ENCODE measurements around the gene SMTN.
"Not testable (repeated sequence)": the region's sequence is repeated elsewhere in the genome, so short reads cannot be mapped to it uniquely, and the experiment has no call there.

SMTN gene

DNA sequence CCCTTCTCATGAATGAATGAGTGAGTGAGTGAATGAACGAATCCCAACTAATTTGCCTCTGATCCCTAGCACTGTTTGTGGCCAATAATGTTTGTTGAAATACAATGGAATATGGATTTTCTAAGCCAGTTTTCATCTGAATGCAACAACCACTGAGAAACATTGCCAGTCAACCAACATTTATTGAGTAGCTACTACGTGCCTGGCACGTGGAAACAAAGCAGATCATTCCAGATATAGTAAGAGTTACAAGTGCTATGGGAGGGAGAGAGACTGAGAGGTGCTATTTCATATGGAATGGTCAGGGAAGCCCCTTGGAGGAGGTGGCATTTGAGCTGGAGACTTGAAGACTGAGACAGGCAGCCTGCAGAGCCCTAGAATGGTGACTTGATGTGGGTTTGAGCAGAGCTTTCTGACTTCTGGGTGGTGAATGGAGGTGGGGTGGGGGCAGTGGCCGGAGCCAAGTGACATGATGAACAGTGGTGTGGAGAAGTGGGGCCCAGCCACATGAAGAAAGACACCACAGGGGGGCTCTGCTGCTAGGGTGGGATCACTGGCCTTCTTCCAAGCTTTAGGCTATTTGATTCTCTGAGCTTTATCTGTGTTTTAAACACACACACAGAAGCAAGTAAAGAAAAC is 35.1 kb upstream of the SMTN start:
- TF ChIP-seq CTCF (conservative IDR thresholded peaks at IDR 0.05), result no peak

GRCh38 chr22:31046539-31047226 is 34.4 kb upstream of the SMTN start:
- no peak overlapping the region for H3K27ac ChIP-seq
- no peak for TF ChIP-seq CTCF (conservative IDR thresholded peaks at IDR 0.05)

More for the DNA sequence above, 35.1 kb upstream of the SMTN start:
- no peak overlapping the region for H3K27ac ChIP-seq

- no peak for TF ChIP-seq CTCF (conservative IDR thresholded peaks at IDR 0.05)
- no peak overlapping the region for H3K27ac ChIP-seq
Observed at GRCh38 chr22:31048570-31048969, 32.5 kb upstream of the SMTN start.

- TF ChIP-seq CTCF (conservative IDR thresholded peaks at IDR 0.05), result no peak
- H3K27ac ChIP-seq, result no peak overlapping the region
Observed at GRCh38 chr22:31049815-31050420, 31.2 kb upstream of the SMTN start.

GRCh38 chr22:31055117-31055634 is 25.9 kb upstream of the SMTN start:
- peak overlapping the region; percentile 63 for H3K27ac ChIP-seq
- no peak for TF ChIP-seq CTCF (conservative IDR thresholded peaks at IDR 0.05)

GRCh38 chr22:31055635-31056159 is 25.4 kb upstream of the SMTN start:
- no peak for TF ChIP-seq CTCF (conservative IDR thresholded peaks at IDR 0.05)
- peak overlapping the region; percentile 63 for H3K27ac ChIP-seq

DNA sequence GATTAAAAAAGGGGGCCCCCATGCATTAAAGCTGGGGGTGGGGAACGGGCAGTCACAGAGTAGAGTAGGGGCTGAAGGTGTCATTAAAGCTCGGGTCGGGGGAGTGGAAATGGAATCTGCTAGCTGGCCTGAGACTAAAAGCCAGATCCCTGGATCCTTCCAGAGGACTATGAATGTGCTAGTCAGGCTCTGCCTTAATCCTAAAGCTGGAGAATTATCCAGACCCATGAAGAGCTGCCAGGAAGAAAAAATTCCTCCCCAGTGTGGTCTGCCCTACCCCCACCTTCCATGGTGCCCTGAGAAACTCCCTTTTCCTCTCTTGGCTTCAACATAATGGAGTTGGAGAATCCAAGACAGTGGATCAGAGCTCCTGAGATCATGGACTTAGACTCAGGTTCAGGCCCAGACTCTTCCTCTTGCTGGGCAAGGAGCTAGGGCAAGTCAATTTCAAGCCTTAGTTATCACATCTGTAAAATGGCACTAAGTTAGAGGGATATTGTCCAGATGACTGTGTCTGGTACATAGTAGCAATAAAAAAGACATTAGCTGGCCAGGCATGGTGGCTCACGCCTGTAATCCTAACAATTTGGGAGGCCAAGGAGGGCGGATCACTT is 24.0 kb upstream of the SMTN start:
- TF ChIP-seq CTCF (conservative IDR thresholded peaks at IDR 0.05), result no peak
- no peak overlapping the region for H3K27ac ChIP-seq

GRCh38 chr22:31059663-31060062 is 21.5 kb upstream of the SMTN start:
- H3K27ac ChIP-seq, result not testable (repeated sequence)
